GM10266 (cell line): ENCODE measurements around the gene ERFL.

Experiments used
- DNase-seq: peaks from one replicate; pipeline ENCODE4 v3.0.0; 2012; ENCODE audit errors: extremely low spot score
- CTCF ChIP-seq: IDR thresholded peaks from 2 replicates; pipeline ENCODE4 v1.5.1; 2012; ENCODE audit warnings: mild to moderate bottlenecking, low read depth; ENCODE audit not compliant: control insufficient read depth, insufficient read depth; ENCODE audit errors: missing control alignments

ERFL gene

GRCh38 chr19:41883821-41884733 lies 44.2 kb downstream of the ERFL start:
- peak; percentile 1 for TF ChIP-seq CTCF
- DNase-seq: peak; percentile 96

DNA sequence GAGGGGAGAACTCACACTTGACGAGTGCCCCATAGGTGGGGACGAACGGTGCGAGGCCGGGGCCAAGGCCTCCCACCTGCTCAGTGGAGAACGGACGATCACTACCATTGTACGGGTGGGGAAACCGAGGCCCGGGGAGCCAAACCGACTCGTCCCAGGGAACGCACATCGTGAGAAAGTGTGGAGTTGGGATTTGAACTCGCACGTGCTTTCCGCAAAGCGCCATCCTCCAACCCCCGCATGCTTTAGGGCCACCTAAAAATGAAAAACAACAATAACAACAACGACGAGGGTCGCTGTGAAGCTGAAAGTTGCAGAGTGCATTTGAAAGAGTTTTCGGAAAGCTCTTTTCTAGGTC lies 44.8 kb downstream of the ERFL start:
- DNase-seq: no peak
- no peak for TF ChIP-seq CTCF

- peak; percentile 68 for DNase-seq
Observed at GRCh38 chr19:41882568-41883462, 45.4 kb downstream of the ERFL start, which contains the start of gene ARHGEF1. ARHGEF1 (plus strand) TSS chr19:41883184; CDS start chr19:41888083, 4,899 bp downstream.

GRCh38 chr19:41880329-41880708 lies 47.9 kb downstream of the ERFL start:
- no peak for TF ChIP-seq CTCF

More at GRCh38 chr19:41882568-41883462, 45.4 kb downstream of the ERFL start, which contains the start of gene ARHGEF1:
- no peak for TF ChIP-seq CTCF

GRCh38 chr19:41879670-41880328 lies 48.5 kb downstream of the ERFL start:
- DNase-seq: no peak
- TF ChIP-seq CTCF: no peak

More at GRCh38 chr19:41880329-41880708, 47.9 kb downstream of the ERFL start:
- DNase-seq: no peak

DNA sequence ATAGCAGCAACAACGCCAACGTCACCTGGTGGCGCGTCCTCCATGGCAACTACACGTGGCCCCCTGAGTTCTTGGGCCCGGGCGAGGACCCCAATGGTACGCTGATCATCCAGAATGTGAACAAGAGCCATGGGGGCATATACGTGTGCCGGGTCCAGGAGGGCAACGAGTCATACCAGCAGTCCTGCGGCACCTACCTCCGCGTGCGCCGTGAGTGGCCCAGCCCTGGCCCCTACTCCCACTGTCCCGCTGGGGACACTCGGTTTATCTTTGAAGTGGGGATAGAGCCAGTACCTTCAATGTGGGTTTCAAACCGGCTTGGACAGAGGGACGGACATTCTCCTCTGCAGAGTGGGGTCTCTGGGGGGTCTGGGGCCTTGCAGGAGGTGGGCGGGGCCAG lies 49.2 kb downstream of the ERFL start:
- TF ChIP-seq CTCF: no peak
- no peak for DNase-seq
